Measurements from ENCODE around the gene CPT1A.
A peak's percentile ranks its signal among the peaks of the same experiment; 100 is the strongest.

Gene CPT1A

DNA sequence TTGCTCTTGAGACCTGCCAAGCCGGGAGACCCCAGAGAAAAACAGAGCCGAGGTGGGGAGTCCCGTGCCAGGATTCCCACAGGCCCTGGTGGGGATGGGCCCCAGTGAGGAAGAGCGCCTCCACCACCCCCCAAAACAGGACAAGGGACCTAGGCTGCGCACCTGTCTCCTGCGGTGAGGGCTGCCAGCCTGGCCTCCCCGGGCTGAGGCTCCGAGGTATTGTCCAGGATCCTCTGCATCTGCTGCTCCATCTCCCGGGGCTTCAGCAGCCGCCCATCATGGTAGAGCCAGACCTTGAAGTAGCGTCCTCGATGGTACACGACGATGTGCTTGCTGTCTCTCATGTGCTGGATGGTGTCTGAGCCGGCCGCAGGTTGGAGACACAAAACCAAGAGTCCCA, 57.1 kb downstream of the CPT1A start:
- no peak for DNase-seq

DNA sequence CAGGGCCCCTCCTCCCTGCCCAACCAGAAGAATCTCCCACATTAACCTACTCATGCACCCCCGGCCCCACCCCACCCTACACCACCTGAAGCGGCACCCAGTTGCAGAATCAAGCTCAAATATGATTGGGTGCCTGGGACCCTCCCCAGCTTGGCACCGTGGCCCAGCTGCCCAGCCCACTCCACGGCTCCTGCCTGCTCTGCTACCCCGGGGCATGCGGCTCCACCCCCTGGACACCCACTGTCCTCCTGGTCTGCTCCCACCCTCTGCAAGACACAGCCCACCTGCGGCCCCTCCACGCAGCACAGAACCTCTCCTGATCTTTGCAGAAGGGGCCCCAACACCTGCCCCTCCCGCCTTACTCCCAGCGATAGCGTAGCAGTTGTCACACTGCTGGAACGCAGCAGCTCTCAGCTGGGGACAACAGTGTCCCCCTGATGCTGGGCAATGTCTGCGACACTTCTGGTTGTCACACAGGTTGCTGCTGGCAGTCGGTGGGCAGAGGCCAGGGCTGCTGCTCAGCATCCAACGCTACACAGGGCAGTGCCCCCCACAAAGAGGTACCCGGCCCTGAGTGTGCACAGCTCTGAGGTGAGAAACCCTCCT, 58.4 kb downstream of the CPT1A start:
- DNase-seq = no peak

DNA sequence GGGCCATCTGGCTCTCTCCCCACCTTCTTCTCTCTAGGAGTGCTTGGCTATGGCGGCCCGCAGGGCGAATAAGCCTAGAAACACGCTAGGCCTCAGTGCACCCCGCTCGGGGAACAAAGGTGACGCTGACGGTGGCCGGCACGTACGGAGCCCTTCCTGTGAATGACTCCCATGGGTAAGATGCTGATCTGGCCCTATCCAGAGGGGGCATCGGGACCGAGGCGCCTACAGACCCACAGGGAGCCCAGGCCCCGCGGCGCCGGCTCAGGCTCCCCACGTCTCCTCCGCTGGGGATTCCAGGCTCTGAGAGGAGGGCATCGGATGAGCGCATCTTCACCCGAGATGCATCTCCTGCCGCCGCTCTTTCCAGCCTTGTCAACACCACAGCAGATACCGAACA, 59.0 kb downstream of the CPT1A start:
- no peak for DNase-seq

DNA sequence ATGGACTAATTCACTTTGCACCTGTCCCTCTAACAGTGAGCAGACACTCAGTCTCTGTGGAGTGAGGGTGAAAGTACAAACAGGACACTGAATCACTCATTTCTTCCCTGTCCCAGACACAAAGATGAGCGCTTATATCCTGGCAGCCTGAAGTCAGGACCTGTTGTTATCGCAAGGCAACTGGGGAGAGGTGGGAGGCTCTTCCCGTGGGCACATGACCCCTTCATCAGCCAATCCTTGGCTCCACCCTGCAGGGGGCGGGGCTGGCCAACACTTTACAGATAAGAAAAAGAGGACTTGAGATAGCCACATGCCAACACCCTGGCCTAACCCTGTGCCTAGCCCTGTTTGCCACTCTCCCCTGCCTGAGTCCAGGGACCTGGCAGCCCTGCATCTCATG, 60.9 kb downstream of the CPT1A start:
- DNase-seq = no peak

DNA sequence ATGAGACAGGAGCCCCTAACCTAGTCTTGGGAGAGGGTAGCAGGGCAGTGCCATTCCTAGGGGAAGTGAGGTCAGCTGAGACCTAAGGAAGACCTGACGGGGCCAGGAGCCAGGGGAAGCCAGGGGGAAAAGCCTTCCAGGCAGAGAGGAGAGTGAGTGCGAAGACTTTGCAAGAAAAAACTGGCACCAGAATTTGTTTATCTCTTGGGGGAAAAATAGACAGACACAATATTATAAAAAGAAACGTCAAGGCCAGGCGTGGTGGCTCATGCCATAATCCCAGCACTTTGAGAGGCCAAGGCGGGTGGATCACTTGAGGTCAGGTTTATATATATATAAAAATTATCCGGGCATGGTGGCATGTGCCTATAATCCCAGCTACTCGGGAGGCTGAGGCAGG, 63.5 kb downstream of the CPT1A start:
- DNase-seq = no peak

DNA sequence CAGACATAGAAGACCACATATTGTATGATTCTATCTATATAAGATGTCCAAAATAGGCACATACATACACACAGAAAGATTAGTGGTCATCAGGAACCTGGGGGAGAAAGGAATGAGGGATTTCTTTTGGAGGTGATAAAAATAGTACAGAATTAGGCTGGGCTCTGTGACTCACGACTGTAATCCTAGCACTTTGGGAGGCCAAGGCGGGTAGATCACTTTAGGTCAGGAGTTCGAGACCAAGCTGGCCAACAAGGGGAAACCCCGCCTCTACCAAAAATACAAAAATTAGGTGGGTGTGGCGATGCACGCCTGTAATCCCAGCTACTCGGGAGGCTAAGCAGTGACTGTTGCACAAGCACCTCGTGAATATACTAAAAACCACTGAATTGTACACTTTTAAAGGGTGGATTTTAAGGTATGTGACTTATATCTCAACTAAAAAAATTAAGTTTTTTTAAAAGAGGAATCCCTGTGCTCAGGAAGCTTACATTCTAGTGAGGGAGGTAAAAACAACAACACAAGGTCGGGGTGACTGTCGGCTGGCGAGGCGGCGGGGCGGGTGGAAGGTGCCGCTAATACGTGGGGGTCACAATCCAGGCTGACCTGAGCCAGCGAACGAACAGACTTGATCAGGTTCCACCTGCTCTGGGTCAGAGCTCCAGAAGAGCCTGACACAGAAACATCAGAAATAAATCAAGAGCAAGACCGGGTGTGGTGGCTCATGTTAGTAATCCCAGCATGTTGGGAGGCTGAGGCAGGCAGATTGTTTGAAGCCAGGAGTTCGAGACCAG, 65.1 kb downstream of the CPT1A start:
- no peak for DNase-seq

DNA sequence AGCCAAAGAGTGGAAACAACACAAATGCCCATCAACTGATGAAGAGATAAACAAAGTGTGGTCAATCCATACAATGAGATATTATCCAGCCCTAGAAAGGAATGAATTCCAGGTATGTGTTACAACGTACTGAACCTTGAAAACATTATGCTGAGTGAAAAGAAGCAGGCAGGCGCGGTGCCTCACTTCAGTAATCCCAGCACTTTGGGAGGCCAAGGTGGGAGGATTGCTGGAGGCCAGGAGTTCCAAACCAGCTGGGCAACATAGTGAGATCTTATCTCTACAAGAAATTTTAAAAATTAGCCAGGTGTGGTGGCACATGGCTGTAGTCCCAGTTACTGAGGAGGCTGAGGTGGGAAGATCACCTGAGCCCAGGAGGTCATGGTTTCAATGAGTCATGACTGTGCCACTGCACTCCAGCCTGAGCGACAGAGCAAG, 65.7 kb downstream of the CPT1A start:
- no peak for DNase-seq

DNA sequence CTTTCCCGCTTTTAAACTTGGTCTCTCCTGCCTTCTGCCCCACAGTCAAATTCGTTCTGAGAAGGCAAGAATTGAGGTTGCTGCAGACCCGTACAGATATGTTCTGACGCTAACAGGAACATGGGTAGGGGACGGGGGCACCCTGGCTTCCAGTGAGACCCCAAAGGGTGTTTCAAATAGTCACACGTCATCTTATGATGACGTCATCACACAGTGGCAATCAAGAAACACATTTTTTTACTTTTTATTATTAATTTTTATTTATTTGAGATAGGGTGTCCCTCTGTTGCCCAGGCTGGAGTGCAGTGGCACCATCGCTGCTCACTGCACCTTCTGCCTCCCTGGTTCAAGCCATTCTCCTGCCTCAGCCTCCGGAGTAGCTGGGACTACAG, 67.5 kb downstream of the CPT1A start:
- DNase-seq = no peak

DNA sequence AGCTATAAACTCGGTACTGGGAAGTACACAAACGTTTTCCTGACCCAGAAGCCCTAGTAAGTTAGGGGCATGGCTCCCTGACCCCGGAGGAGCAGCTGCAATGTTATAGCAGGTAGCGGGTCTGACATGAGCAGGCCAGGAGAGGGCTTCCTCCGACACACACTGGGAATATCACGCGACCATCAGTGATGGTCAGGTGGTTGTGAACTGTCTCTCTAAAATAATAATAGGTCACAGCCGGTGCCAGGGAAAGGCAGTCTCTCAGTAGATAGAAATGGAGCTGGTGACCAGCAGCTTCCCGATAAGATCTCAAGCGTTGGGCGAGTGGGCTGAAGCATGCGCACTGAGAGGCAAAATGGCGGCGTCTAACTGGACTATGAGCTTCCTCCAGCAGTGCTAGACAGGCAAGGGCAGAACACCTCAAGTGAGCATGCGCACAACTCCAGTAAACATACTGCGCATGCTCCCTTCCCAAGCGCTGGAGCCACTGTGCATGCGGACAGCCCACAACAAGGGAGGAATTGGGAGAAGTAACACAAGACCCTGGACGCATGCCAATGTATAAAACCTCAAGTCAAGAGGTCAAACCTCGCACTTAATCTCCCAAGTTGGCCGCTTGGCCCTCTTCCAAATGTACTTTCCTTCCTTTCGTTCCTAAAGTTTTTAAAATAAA, 68.1 kb downstream of the CPT1A start:
- no peak for DNase-seq

DNA sequence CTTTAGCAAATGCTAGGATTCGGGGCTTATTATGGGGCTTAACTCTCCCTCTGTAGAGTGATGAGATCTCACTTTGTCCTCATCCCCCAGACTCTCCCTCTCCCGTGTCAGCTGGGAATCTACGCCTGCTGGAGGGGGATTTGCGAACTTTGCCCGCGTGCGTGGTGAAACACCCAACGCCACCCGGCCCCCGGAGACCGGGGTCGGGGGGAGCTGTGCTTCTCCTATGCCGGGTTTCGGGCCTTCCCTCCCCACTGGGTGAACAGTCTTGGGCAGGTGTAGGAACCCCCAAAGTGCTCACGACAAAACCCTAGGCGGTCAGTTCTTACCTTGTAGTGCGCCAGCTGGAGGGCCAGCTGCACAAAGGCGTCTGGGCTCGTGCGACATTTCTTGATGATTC, 68.8 kb downstream of the CPT1A start:
- DNase-seq = no peak

DNA sequence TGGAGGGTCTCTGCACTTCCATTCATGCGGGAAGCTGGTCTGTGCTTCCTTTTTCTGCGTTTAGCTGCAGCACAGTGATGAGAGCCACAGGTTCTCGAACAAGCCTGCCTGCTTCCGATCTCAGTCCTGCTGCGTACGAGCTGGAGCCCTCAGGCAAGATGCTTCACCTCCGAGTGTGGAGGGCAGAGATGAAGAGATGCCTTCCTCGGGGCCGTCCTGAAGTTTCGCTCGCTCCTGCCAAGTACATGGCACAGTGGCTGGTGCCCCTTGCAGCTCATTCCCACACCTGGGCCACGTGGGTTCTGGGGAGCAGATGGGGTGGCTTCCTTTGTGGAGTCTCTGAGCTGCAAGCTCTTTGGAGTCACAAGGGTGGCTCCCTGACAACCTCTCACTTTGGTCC, 70.9 kb downstream of the CPT1A start:
- no peak for DNase-seq

DNA sequence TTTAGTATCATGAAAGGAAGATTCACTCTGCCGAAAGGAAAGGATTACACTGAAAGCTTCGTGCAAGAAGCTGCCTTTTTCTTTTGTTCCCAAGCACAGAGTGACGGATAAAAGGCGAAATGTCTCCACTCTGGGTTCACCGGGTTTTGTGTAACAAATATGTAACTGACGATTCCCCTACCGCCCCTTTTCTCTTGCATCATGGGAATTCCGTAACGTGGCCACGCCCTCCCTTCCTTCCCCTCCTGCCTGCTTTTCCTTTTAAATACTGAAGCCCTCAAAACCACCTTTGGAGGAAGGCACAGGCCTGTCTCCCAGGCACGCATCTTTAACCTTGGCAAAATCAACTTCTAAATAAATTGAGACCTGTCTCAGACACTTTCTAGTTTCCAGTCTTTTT, 74.0 kb downstream of the CPT1A start:
- DNase-seq = no peak

DNA sequence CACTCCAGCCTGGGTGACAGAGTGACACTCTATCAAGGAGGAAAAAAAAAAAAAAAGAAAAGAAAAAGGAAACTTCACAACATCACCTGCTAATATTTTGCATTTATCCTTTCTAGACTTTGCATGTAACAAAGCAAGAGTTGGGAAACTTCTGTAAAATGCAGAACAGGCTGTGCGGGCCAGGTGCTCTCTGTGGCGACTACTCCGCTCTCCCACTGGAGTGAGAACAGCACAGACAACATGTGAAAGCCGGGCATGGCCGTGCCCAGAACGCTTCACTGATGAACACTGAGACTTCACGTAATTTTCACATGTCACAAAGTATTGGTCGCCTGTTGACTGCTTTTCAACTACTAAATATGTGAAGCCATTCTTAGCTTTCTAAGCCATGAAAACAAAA, 74.9 kb downstream of the CPT1A start:
- DNase-seq = no peak

DNA sequence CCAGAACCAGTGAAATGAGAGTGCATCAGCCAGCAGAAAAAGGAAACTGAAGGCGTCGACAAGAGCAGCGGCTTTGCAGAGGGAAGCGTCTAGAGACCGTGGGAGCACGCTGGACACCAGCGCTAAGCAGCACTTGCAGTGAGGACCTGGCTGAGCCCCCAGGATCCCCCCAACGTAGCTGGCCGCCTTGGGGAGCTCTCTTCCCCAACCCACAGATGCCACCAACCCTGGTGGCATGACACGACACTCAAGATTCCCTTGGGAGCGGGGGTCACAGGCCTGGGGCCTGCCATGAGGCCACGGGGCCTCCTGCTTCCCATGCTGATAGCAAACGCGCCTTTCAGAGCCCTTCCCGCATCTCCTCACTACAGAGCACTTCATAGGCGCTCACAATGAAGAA, 77.0 kb downstream of the CPT1A start:
- DNase-seq = no peak

DNA sequence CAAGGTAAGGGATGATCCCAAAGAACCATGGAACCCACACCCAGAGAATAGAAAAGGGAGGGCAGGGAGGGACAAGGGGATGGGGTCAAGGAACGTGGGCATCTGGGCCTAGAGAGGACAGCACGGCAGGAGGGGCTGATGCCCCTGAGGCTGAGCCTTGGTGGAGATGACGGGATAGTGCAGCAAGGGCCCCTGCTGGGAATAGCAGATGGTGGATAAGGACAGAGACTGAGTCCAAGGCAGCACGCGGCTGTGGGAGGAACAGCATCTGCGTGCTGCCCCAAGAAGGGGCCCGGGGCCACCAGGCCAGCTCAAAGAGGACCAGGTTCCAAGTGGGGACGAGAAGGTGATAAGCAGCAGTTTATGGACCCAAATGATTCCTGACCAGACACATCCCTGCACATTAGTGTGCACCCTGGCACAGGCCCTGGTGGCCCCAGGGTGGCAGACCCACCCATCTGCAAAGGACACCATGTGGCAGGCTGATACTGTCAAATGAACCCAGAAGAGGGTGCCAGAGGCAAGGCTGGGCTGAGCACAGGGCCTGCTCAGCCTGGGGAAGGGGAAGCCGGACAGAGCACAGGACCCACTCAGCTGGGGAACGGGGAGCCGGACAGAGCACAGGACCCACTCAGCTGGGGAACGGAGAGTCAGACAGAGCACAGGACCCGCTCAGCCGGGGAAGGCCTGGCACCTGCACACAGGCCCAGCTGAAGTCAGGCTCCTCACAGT, 77.6 kb downstream of the CPT1A start:
- DNase-seq = no peak

DNA sequence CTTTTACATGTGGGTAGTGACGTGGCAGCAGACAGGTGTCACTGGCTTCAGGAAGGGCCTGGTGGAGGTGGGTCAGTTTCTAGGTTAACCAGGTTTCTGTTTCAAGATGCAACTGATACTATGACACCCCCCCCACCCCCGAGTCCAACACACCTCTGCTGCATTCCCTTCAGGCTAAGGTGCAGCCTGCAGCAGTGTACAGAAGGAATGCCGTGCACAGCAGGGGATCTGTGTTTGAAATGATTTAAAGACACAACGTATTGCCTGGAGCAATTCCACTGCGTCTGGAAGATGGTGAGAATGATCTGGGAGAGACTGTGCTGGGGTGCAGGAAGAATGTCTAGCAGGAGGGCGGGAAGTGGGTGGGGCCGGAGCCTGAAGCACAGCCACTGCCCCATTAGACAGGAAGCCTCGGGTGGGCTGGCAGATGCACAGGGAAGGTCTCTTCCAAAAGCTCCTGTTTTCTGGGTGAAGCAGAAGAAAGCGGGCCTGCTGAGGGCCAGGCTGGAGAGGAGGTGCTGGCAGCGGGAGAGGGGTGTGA, 78.5 kb downstream of the CPT1A start:
- no peak for DNase-seq

DNA sequence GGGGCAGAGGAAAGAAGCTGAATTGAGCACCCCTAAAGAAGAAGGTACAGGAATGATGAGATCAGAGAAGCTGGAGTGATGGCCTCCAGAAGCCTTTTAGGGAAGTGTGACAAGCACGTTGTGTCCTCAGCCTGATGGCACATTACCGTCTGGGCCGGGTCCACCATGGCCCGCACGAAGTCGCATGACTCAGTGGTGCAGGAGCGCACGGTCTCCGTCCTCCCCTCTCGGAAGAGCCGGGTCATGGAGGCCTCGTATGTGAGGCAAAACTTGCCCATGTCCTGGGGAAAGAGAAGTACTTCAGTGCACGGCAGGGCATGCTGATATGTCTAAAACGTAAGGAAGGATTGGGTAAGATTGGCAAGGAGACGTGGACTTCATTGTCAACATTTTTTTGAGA, 79.2 kb downstream of the CPT1A start:
- no peak for DNase-seq

DNA sequence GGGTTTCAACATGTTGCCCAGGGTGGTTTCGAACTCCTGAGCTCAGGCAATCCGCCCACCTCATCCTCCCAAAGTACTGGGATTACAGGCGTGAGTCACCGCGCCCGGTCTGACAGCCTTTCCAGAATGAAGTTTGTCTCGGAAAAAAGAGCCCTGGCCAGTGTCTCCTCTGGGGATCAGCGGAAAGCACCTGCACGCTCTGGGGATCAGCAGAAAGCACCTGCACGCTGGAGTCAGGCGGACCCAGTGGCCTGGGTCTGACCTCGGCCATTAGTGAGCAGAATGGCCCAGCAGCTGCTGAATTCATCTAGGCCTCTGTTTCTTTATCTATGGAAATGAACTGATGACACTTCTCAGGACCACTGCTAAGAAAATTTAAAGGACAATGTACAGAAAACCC, 79.9 kb downstream of the CPT1A start:
- no peak for DNase-seq

DNA sequence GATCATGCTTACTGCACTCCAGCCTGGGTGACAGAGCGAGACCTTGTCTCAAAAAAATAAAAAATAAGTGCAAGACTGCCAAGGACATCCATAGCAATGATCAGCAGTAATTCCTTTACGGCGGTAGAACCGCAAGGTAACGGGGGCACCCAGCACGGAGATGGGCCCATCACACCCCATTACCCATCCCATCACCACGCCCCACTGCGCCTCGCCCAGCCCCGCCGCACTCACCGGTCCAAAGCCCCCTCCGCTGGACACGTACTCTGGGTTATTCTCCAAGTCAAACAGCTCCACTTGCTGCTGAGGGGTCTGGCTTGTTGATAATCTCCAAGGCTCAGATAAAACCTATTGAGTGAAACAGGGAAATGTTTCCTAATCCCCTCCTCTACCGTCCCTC, 81.7 kb downstream of the CPT1A start:
- DNase-seq = no peak

DNA sequence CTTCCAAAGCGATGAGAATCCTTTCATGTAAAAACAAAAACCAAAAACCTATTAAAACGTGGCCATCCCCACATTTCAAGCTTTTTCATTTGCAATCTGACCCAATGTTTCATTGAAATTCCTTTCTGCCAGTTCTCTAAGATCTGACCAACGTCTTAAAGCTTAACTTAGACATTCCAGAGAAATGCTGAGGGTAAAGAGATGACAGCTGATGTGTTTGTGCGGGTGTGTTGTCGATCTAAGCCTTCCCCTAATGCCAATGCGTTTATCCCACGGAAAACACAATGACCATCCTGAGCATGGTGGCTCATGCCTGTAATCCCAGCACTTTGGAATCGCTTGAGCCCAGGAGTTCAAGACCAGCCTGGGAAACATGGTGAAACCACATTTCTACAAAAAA, 84.0 kb downstream of the CPT1A start:
- no peak for DNase-seq

DNA sequence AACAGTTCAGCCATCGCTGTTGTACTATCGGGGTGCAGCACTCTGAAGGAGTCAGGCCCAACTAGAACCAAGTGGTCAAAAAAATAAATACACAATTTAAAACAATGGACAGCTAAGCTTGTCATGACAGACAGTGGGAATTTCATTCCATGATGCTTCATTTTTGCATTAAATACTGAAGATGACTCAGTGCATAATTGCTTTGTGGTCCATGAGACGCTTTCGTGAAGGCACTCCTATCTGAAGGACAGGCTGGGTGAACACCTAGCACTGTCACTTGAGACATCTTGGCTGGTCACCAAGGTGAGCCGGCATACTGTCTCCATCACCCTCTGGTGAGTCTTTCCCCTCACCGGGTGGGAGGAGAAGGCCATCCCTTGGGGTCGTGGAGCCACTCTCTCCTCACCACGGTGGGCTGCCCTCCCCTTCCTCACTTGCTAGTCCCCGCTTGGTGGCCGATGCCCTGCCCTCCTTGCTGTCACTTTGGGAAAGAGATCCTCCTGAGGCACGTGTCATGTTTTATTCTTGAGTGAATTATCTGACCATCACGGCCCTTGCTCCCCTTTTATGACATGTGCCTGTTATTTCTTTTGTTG, 85.4 kb downstream of the CPT1A start:
- DNase-seq = no peak

DNA sequence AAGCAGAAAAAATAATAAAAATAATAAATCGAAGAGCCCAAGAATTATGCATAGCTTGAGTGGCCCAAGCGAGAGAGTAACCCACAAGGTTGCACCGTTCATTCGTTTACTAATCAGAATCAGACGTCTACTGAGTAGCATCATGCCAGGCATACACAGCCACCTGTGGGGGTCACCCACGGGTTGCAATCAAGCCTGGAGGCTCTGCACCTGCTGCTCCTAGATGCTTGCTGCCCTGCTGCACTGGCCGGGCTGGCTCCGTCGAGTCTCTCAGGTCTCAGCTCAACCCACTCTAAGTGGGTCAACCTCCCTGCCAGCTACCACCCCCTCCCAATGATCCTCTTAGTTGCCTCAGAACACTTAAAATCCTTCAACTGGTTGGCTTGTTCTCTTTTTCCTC, 88.4 kb downstream of the CPT1A start:
- DNase-seq = no peak

DNA sequence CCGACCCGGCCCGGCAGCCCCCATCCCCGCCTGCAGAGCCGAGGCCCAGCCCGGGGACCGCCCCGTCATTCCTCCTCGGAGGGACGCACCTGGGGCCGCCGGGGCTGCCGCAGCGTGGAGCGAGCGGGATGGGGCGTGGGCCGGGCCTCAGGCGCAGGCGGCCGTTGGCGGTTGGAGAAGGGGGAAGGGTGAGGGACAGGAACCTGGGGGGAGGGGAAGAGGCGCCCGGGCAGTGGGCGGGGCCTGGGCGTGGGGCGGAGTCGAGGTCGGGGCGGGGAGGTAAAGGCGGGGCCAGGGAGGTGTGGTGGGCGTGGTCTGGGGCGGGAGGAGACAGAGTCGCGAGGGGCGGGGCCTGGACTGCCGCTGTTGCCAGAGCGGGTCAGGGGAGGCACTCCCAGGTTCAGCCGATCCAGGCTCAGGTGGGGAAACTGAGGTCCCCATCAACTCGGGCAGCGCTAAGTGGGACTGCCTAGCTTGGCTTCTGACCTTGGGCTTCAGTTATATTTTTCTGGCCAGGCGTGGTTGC, 90.3 kb downstream of the CPT1A start, which contains the start of gene TESMIN:
Gene TESMIN, minus strand, starts transcription at position 190 of the 526 bp plus-strand sequence. CDS start 860 bp downstream, outside the sequence.
- peak; percentile 74 to 79 for DNase-seq
